GM12891 (cell line): Measurements from ENCODE around the gene COMT.

ENCODE experiments used
- DNase-seq: peaks from one replicate; pipeline ENCODE4 v3.0.0; 2011; ENCODE audit warnings: low spot score; ENCODE audit not compliant: insufficient read length
- FAIRE-seq: peaks from 2 replicates; lab custom pipeline; 2011; peaks lifted over from hg19 to GRCh38; lab: Jason Lieb, UNC
- PAX5 ChIP-seq: IDR thresholded peaks from 2 replicates; pipeline ENCODE4 v1.6.1; 2011; ENCODE audit warnings: low read length, moderate library complexity, mild to moderate bottlenecking; ENCODE audit not compliant: insufficient read depth, severe bottlenecking
- POLR2A ChIP-seq: IDR thresholded peaks from 2 replicates; pipeline ENCODE4 v1.6.1; 2011; ENCODE audit warnings: low read depth, low read length, control low read depth
- POLR2AphosphoS5 ChIP-seq: IDR thresholded peaks from 2 replicates; pipeline ENCODE4 v1.6.1; 2011; ENCODE audit warnings: low read depth, low read length, control low read depth
- POU2F2 ChIP-seq: IDR thresholded peaks from 2 replicates; pipeline ENCODE4 v1.6.1; 2011; ENCODE audit warnings: low read depth, mild to moderate bottlenecking, control low read depth, low read length, moderate library complexity
- SPI1 ChIP-seq: IDR thresholded peaks from 2 replicates; pipeline ENCODE4 v1.6.1; 2011; ENCODE audit warnings: low read depth, low read length, control low read depth
- TAF1 ChIP-seq: IDR thresholded peaks from 2 replicates; pipeline ENCODE4 v1.6.1; 2011; ENCODE audit warnings: low read depth, low read length, control low read depth

COMT gene

GRCh38 chr22:19993926-19994325 is 52.4 kb downstream of the COMT start:
- no peak for TF ChIP-seq TAF1
- TF ChIP-seq PAX5: no peak
- FAIRE-seq: no peak

DNA sequence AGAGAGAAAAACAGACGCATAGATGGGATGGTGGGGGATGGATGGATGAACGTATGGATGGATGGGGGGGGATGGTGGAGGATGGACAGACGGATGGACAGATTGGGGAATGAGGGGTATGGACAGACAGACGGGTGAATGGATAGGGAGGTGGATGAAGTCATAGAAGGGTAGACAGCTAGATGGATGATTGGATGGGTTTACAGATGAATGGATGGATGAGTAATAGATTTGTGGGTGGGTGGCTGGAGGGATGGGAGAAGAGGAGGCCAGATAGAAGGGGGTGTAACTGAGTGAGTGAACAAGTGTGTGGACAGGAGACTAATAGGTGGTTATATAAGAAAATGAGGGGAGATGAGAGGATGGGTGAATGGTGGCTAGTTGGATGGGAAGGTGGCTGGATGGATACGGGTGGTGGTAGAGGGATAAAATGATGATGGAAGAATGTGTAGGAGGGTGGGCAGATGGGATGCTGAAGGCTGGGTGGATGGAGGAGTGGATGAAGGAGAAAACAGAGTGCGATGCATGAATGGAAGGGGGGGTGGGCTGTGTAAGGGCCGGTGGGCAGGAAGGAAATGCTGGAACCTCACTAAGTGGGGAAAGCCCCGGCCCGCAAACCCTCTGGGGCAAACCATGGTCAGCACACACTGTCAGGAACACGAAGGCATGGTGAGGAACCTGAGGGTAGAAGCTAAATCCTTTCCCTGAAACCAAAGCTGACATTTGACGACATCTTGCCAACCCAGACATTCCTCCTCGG is 53.5 kb downstream of the COMT start:
- FAIRE-seq (no peak), DNase-seq (no peak)
- TF ChIP-seq POLR2A (no peak), POU2F2 (no peak), TAF1 (no peak), POLR2AphosphoS5 (no peak), SPI1 (no peak), PAX5 (no peak)

More at GRCh38 chr22:19993926-19994325, 52.4 kb downstream of the COMT start:
- DNase-seq: no peak

DNA sequence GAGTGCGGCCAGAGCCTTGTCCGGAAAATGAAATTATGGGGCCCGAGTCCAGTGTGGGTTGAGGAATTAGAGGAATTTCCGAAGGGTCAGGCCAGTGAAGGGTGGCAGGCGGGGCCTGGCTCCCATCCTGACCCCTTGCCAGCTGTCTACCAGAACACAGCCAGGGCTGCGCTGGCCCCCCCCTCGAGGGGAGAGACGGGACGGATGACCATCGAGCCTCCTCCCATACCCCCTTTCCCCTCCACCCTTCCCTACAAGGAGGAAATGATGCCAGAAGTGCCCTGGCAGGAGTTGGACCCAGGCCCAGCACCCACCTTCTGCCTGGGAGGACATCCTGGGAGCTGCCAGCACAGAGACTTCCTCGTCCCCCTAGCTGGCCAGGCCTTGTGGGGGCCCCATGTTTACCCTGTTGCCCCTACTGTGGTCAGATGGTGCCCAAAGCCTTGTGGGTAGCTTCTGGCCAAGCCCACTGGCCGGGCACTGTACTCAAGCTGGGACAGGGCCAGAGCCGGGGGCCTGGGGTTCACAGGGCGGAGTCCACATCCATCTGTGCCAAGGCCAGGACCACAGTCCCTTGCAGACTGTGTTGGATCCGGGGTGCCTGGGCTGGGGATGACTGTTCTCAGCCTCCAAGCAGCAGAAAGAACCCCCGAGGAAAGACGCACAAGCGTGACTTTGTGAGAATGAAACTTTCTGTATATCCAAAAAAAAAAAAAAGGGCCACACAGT is 54.2 kb downstream of the COMT start:
- DNase-seq: no peak
- no peak for FAIRE-seq
- TF ChIP-seq SPI1: no peak
- no peak for TF ChIP-seq TAF1
- TF ChIP-seq POLR2A: no peak
- TF ChIP-seq POLR2AphosphoS5: no peak
- no peak for TF ChIP-seq POU2F2
- no peak for TF ChIP-seq PAX5

DNA sequence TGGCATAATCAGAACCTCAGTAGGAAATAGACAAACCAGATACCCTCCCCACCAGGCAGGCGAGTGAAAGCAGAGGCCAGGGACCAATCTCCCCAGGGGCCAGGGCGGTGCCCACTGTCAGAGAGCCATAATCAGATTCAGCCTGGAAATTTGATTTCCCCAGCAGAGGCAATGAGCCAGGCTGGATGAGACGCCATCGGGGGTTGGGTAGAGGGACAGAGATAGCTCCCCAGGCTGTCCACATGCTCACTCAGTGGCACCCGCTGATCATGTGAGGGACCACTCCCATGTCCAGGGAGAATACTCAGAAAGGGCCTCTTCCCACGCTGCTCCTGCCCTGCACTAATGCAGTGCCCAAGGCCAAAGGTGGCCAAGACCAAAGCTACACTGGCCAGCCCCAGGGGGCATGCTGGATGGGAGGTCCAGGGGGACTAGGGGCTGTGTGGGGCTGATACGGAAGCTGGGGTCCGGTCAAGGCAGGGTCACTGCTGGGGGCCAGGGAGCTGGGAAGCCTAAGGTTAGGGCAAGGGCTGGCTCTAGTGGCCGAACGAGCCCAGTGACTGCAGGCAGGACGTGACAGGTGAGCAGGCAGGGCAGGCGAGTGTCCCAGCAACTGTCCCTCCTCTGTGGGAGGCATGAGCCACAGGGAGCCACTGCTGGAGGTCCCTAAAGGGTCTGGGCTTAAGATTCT is 55.3 kb downstream of the COMT start:
- FAIRE-seq (no peak), DNase-seq (no peak)
- TF ChIP-seq POU2F2 (no peak), TAF1 (no peak), POLR2AphosphoS5 (no peak), POLR2A (no peak), SPI1 (no peak), PAX5 (no peak)

DNA sequence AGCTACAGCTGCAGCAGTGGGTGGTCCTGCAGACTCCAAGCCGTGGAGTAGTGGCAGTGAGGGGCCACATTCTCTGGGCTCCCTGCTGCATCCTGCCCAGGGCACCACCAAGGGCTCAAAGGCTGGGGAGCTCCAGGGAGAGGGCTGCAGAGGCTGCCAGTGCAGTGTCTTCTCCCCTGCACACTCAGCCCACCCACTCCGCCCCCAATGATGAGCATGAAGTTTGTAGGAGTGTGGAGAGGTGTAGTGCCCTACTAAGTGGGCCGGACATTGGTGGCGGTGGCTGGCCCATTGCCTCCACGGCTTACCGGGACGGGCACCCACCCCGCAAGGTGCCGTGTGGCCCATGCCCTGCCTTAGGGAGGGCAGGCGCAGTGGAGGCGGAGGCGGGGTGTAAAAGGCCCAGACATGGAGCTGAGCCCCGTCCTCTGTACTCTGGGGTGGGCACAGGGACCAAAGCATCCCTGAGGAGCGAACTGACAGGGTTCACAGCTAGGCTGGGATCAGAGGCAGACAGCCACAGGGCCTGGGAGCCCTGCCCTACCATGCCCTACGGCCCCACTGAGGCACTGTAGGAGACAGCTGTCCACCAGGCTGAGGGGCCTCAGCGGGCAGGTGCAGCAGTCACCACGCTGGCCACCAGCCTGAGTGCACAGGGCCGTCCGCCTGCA is 56.1 kb downstream of the COMT start:
- no peak for TF ChIP-seq POLR2A
- no peak for TF ChIP-seq TAF1
- no peak for TF ChIP-seq PAX5
- TF ChIP-seq POLR2AphosphoS5: no peak
- no peak for TF ChIP-seq SPI1
- TF ChIP-seq POU2F2: no peak
- no peak for DNase-seq
- FAIRE-seq: no peak

- DNase-seq (no peak), FAIRE-seq (no peak)
- no peak for TF ChIP-seq POU2F2
Observed at GRCh38 chr22:19998232-19998951, 56.8 kb downstream of the COMT start.

- no peak for TF ChIP-seq POLR2AphosphoS5
- no peak for TF ChIP-seq SPI1
- no peak for DNase-seq
- FAIRE-seq: no peak
Observed at GRCh38 chr22:19998991-19999820, 57.6 kb downstream of the COMT start.

DNA sequence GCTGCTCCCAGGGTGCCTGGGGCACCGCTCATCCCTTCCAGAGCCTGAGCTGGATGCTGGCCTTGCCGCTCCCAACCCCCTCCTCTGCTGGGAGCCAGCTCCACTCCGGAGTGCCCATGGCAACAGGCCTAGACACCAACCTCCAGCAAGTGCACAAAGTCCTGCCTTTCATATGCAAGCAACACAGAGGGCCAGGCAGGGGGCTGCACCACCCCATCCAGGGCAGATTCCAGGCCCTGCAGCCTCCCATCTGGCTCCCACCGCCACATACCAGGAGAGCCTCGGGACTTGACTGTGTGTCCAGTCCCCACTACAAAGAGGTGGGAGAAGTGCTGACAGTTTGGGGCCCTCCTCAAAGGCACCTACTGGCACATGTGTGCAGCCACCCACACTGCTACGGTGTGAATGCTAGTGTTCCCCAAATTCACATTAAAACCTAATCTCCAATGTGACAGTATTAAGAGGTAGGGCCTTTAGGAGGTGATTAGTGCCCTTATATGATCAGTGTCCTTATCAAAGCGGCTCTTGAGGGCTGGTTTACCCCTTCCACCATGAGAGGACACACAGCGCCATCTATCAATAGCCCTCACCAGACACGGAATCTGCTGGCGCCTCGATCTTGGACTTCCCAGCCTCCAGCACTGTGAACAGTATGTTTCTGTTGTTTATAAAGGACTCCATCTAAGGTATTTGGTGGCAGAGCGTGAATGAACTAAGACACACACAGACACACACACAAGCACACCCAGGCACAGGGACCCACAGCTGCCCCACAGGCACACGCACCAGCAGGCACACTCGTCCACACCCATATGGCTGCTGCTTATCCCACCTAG is 58.9 kb downstream of the COMT start:
- FAIRE-seq (no peak), DNase-seq (no peak)
- no peak for TF ChIP-seq POLR2A
- TF ChIP-seq SPI1: no peak
- no peak for TF ChIP-seq TAF1
- TF ChIP-seq POLR2AphosphoS5: no peak
- TF ChIP-seq POU2F2: no peak
- no peak for TF ChIP-seq PAX5
